Right lobe of liver (tissue), 4 donors: ENCODE results near the gene CARS1.

Source experiments
- POLR2A ChIP-seq: fragments of 450-650 bp; IDR thresholded peaks from one replicate; pipeline ENCODE4 v1.6.1; 2017; ENCODE audit warnings: antibody characterized with exemption, mild to moderate bottlenecking
- TF ChIP-seq, protein P1 (sequence below), 4 donors: fragments of 200-600 bp in 3 of 4; fragments of 450-650 bp in 1 of 4; IDR thresholded peaks; one replicate each; pipeline versions ENCODE4 v1.5.1 to v1.8.0; 2016 to 2022; ENCODE audit warnings: antibody characterized with exemption in 4 of 4, mild to moderate bottlenecking in 2 of 4
- donor health status: DM: no; HTN: no; CAD: no.
- donor health status: DM: no; HTN: no; CAD: no.
- donor health status: DM: no; HTN: yes; CAD: no.

DNA sequence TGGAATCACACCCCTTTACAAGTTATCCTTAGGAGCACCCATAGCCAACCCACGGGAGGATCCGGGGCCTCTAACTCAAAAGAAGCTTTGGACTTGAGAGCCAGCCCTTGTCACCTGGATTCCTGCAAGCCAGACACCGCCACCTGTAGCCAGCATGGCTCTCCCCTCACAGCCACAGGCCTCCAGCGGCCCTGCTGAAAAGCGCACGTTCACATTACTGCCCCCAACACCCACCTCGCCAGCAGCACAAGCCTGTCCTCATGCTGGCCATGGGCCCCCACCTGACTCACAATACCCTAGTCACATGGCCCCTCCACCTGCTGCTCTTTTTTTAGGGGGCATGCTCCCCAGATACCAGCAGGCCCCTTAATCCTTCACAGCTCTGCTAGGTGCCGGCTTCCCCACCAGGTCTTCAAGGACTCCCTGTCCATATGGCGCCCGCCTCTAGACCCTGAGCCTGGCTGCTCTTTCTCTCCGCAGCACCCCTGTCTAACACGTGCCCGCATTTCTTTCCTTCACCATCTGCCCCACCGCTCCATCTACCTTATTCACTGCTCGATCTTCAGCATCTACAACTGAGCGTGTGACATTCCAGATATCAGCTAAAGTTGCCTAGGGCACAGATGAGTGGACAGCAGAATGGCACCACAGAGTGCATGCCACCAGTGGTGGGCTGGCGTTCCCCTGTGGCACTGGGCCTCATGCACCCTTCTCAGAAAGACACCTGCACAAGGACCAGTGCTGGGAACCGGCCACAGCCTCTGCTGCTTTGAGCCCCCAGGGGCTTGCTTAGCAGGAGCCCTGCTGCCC lies 6.6 kb downstream of the CARS1 start:
- TF ChIP-seq, protein P1, sequence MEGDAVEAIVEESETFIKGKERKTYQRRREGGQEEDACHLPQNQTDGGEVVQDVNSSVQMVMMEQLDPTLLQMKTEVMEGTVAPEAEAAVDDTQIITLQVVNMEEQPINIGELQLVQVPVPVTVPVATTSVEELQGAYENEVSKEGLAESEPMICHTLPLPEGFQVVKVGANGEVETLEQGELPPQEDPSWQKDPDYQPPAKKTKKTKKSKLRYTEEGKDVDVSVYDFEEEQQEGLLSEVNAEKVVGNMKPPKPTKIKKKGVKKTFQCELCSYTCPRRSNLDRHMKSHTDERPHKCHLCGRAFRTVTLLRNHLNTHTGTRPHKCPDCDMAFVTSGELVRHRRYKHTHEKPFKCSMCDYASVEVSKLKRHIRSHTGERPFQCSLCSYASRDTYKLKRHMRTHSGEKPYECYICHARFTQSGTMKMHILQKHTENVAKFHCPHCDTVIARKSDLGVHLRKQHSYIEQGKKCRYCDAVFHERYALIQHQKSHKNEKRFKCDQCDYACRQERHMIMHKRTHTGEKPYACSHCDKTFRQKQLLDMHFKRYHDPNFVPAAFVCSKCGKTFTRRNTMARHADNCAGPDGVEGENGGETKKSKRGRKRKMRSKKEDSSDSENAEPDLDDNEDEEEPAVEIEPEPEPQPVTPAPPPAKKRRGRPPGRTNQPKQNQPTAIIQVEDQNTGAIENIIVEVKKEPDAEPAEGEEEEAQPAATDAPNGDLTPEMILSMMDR (IDR thresholded peaks at IDR 0.05), result no peak
- TF ChIP-seq POLR2A, result no peak
